HG03175 (cell line): ENCODE data around the gene AFAP1.

Experiments used
- ATAC-seq: cut with Tn5 transposase; IDR thresholded peaks from one replicate; pipeline ENCODE4 v1.9.1; 2021; ENCODE audit warnings: mild to moderate bottlenecking, moderate library complexity; ENCODE audit not compliant: unreplicated experiment

Gene AFAP1

DNA sequence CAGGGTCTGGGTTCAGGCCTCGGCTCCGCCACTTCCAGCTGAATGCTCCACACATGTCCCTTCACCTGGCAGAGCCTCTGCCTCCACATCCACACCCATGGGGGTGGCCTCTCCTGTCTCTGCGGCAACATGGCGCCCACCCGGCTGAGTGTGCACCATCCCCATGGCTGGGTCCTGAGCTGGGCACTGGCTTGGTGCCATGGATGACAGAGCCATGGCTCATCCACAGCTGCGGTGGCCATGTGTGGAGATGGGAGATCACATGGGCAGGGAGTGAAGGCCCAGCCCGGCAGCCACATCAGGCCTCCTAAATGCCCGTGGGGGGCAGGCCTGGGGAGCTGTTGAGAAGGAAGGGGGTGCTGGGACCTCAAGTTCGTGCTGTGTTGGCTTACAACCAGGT is 213.7 kb downstream of the AFAP1 start:
- no peak for ATAC-seq

DNA sequence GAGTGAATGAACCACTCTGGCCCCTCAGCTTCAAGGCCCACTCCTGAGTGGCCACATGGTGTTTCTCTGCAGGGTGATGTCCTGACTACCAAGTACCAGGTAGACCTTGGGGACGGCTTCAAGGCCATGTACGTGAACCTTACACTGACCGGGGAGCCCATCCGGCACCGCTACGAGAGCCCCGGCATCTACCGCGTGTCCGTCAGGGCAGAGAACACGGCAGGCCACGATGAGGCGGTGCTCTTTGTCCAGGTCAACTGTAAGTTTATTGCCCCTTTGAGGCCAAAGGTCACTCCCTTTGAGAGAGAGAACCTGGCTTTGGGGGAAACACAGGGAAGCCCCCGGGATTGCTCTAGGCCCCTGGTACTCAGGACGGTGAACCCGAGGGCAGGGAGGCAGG is 216.0 kb downstream of the AFAP1 start:
- no peak for ATAC-seq

DNA sequence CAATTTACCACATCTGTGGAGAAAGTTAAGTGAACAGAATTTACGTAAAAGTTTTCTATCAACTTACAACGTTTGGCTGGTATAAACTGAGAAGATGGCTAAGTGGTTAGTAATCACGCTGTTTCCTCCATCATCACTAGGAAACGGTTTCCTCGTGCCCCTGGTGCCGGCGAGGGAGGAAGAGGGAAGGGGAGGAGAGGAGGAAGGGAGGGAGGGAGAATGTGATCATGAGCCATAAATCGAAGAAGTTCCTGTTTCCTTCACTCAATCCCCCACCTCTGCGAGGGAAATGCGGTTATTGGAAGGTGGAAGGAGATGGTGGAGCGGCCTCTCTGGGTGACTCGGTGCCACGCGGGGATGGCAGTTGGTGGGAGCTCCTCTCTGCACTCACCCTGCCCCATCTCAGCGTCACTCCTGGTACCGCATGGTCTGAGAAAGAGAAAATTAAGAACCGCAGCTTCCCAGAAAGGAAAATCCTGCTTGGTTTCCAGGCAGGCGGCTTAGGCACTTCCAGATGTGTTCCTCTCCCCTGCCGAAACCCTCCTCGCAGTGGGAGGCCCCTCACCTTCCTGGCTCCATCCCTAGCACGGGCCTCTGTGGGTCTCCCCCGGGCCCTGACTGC is 216.8 kb downstream of the AFAP1 start:
- no peak for ATAC-seq

DNA sequence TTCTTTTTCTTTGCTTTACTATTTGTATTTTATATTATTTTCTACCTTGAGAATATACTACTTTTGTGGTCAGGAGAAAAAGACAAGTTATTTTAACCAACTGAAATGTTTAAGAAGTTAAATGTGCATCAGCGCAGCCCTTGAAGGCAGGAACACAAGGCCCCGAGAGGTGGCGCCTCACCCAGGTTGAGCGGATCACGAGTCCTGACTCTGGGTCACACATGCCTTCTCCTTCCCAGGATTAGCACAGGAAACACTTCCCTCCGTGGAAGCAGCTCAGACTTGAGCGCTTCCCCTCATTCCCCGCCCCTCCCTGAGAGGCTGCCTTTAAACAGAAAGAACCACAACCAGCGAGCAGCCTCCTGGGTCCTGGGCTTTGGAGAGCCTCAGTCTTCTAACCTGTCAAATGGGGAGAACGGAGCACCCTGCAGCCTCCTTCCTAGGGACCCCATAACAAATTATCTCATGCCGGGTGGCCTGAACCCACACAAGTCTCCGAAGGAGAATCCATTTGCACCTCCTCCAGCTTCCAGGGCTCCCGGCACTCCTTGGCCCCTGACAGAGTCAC is 217.6 kb downstream of the AFAP1 start:
- no peak for ATAC-seq

DNA sequence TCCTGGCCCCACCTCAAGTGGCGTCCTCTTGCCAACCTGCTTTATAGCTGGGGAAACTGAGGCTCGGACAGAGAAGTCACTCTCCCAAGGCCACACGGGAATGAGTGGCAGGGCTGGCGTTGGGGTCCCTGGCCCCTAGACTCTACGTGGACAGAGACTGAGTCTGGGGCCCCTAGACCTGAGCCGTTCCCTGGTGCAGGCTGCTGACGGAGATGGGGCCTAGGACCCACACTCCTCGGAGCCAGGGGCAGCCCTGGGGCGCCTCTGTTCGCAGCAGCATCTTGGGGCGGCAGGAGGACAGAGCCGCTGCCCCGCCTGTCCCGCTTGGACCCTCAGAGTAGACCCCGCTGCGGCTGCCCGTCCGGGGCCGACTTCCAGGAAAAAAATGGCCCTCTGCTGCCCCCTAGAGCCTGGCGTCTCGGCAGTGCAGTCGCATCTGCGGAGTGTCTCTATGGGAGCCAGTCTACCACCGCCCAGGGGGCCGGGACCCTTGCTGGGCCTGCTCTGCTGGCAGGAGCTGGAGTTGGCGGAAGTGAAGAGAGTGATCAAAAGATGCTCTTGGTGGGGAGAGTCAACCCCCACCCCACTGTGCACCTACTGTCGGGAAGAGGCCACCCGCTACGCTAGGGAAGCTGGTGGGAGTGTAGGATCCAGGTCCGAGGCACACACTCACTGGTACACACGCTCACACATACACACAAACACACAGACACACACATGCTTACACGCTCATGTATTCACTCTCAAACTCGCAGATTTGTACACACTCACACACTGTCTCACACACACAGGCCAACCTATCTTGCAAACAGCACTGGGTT is 220.1 kb downstream of the AFAP1 start:
- ATAC-seq = no peak

DNA sequence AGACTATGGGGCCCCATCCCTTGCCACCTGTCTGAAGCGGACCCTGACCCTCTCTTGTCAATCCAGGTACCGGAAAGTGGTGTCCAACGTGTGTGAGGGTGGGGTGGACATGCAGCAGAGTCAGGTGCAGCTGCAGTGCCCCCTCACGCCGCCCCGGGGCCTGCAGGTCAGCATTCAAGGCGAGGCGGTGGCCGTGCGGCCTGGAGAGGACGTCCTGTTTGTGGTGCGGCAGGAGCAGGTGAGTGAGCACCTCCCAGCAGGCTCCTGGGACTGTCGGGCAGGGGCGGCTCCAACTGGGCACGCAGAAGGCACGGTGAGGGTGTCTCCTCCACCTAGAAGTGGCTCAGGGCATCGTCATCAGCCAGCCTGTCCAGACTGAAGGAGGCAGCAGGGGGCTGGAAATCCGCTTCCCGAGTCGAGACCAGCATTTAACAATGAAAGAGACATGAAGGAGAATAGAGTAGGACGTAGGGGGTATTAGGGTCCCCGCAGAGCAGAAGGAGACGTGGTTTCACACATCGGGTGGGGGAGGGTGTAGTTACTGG is 221.6 kb downstream of the AFAP1 start:
- ATAC-seq = no peak

DNA sequence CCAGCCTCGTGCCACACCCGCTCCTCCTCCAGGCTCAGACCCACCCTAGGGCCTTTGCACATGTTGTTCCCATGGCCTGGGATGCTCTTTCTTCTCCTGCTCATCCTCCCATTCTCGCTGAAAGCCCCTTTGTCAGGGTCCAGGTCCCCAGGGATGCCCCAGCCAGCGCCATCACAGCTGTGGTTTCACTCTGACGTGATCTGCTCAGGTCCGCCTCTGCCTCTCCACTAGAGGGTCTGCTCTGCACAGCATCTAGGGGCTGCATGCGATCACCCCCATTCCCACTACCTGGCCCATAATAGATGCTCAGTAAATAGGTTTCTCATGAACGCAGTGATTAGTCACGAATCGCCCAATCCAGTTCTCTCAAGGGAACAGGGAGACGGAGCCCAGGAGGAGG is 222.5 kb downstream of the AFAP1 start:
- ATAC-seq = no peak

DNA sequence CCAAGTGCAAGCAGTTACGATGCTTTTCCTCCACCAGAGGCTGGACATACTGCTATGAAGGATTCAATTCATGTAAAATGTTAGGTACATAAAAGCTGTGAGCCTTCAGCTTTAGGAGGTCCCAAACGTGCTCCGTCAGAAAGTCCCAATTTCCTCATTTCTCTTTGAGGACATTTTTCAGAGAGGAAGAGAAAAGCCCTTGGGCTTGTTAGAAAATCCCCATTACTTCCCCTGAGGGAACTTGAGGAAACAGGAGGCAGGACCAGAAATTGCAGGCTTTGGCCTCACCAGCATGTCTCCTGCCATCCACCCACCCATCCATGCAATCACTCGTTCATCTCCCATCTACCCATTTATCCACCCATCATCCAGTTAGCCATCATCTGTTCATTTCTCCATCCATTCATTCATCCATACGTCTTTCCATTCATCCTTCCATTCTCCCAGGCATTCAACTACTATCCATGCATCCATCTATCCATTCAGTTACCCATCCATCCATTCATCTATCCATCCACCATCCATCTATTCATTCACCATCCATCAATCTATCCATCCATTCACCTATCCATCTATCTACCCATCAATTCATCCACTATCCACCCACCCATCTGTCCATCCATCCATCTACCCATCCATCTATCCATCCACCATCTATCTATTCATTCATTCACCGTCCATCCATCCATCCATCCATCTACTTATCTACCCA is 223.5 kb downstream of the AFAP1 start:
- ATAC-seq = no peak

DNA sequence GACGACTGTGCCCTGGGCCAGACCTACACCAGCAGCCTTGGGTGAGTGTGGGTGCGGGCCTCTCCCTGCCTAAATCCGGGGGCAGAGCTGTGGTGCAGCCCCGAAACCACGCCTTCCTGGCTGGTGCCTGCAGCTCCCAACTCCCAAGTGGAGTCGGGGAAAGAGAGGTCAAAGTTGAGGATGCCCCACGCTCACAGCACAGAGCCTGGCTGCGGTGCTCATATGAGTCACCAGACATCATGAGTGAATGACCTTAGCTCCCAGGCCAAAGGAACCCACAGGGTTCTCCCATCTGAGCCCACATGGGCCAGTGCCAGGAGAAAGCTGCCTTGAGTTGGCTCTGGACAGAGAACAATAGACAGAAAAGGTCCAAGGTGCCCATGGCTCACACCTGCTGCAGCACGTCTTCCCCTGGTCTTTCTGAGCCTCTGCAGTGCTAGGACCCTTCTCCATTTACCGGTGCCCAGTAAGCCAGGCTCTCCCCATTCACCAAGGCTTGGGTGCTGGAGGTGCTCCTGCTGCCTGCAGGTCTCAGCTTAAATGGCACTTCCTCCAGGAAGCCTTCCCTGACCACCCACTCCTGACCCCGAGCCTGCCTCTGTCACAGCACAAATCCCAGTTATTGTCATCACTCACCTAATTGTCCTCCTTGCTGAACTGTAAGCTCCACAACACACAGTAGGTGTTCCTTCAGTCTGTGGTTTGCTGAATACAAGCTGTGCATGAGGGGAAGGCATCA is 224.2 kb downstream of the AFAP1 start:
- no peak for ATAC-seq

DNA sequence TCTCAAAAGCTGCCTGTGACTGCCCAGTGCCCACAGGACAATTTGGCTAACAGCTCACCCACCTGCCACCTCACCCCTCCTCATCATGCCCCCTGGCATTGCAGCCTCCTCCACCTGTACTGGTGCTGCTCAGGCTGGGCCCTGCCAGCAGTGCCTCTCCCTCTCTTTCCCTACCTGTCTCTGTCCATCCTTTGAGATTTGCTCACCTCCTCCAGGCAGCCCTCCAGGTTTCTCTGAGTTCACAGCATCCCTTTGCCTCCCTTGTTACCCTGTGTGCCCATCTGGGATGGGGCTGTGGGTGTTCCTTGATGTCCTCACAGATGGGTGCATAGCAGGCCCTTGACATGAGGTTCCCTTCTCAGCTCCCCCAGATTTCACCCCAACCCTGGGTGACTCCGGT is 224.9 kb downstream of the AFAP1 start:
- ATAC-seq = no peak

DNA sequence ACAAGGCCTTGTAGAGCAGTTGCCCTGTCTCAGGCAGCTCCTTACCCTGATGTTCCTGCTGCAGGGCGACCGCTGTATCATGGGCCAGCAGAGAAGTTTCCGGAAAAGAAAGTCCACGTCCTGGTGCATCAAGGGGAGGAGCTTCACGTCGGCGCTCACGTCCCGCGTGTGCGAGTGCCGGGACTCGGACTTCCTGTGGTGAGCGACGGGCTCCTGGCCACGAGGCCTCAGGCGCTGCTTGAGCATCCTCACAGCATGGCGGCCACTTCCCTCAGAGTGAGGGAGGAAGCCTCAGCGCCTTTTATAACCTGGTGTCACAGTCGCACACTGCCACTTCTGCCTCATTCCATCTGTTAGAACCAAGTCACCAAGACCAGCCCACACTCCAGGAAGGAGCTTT is 225.5 kb downstream of the AFAP1 start:
- ATAC-seq = no peak

DNA sequence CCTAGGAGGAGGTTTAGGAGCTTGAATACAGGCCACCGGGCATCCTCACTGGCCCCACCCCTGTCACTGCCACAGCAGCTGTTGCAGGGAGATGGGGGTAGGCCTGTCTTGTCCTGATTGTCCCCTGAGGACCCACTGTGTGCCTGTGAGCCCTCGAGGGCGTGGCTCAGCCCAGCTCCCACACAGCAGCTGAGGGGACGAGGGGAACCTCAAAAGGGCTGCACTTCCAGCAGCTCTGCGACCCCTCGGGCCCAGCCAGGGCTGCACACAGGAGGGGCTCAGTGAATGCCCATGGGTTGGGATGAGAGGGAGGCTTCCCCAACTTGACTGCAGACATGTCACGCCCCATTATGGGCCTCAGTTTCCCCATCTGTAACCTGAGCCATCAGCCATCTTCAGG is 225.9 kb downstream of the AFAP1 start:
- ATAC-seq = no peak

DNA sequence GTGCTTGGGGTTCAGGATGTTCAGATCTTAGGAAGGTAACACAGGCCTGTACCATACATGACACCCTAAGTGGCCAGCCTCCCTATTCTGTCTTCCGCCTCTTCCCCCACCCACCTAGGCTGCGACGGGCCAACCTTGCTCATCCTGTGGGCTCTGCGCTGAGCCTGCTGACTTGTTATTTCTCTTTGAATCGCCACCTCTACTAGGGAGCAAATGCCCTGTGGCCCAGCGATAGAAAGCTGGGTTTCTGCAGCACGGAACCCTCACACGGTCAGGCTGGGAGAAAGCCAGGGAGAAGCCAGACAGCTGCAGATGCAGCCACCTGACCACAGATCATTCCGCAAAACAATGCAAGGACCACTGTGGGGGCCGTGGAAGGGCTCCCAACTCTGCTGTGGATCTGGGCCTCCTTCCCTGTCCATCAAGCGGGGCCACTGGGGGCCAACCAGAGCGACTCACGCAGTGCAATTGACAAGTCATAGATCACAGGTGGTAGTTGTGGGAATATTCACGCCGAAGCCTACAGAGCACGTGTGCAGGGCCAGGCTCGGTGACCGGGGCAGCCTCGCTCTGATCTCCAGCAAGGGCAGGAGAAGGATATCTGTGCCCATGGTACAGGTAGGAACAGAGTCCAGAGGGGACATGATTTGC is 227.5 kb downstream of the AFAP1 start:
- no peak for ATAC-seq

DNA sequence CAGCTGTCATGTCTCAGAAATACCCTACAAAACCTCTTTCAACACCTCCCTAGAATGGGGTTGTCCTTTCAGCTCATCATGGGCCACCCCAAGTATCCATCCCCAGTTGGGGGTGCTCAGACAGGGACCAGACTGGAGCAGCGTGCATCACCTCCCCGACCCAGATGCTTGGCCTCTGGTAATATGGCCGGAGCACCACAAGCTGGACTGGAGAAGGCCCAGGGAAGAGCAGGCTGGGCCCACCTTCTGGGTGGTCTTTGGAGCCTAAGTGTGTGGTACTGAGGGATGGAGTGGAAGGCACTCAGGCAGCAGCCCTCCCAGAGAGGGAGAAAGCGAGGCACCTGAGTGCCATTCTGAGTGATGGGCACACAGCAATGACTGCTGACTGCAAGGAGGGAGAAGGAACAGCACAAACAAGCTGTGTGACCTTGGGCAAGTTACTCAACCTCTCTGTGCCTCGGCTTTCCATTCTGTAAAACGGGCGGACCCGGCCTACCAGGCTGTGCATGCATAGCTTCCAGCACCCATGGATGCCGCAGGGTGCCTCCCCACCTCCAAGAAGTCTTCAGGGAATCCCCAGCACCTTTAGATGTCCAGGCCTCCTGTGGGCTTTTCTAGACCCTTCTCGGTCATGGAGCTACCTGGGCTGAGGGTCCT is 228.2 kb downstream of the AFAP1 start:
- ATAC-seq = no peak

DNA sequence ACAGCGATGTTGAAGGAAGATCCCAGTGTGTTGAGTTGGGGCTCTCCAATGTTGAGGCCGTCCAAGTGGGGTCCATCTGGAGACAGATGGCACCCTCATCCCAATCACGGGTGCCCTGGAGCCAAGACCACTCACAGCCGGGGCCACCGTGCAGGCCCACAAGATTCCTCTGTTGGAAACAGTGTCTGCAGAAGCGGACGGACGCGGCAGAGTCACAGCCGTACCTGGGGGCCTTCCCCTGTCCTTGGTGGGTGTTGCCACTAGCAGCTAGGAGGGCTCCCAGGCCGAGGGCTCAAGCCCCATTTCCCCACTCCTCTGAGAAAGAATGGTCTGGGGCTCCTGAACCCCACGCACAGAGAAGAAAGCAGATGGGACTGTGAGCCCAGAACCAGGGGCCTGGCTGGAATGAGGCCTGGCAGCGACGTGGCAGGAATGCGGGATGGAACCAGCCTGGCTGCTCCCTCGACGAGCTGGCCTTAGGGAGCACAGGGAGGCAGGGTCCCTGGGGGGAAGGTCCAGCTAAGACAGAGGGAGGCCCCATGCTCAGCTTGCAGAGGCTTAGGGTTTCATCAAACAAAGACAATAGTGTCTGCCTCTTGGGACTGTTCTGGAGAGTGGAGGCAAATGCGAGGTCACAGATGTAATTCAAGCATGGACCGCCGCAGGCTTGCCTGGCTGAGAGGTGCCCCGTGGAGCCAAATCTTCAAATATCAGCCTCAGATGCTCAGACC is 228.9 kb downstream of the AFAP1 start:
- ATAC-seq = no peak

DNA sequence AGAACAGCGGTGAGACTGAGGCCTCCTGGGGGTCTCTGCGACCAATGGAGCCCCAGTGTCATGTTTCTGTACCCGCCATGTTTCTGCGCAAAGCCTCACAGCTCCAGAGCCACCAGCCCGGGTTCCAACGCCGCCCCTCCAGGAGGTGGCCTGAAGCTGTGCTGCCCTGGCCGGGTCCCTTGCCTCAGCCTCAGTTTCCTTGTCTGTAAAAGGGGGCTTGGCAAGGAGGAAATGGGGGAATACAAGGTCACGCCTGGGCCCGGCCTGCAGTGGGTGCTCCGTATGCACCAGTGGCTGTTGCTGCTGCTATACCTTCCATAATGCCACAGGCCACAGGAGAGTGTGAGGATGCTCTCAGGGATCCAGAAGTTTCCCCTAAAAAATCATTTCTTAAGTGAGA is 229.5 kb downstream of the AFAP1 start:
- no peak for ATAC-seq

DNA sequence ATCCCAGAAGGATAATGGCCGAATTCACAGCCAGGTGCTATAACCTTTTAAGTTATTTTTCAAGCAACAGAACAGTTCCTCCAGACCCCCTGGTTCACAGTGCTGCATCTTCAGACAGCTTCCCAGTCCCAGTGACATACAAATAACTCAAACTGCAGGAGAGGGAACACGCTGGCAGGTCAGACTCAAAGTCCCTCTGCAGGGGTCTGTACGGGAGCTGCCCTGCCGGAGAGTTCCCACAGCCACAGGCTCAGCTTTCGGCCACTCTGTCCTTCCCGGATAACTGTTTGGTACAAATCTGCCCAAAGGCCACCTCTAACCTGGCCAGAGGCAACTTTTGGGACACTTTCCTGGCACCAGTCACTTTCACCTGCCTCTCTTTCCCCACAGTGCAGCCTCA is 230.2 kb downstream of the AFAP1 start:
- ATAC-seq = no peak

DNA sequence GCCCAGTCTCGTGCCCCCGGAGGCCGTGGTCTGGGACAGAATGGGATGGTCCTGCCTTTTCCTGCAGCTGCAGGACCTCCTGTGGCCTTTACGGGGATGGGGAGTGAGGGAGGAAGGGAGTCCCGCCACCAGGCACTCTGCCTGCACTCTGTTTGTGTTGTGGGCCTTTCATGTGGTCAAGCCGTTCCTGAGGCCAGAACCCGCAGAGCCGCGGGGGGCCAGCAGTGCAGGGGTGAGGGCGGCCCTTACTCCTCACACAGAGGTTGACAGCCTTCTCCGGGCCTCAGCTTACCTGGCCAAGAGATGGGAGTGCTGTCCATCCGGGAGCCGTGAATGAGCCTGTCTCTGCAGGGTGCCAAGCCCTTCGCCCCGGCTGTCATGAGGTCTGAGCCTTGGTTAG is 230.7 kb downstream of the AFAP1 start:
- ATAC-seq = no peak
